Subcutaneous abdominal adipose tissue (tissue), 5 donors: Measurements from ENCODE around the gene RNU6-9.
A peak's percentile ranks its signal among the peaks of the same experiment; 100 is the strongest.

Experiments
- H3K27ac ChIP-seq: one replicate; pipeline ENCODE4 v1.7.0; 2013; ENCODE audit warnings: low read depth, mild to moderate bottlenecking, inconsistent platforms, low read length, moderate library complexity
- H3K27me3 ChIP-seq, 5 donors: one replicate each; pipeline ENCODE4 v1.7.0; 2013; ENCODE audit warnings: low read length in 5 of 5, inconsistent platforms in 1 of 5; ENCODE audit not compliant: control insufficient read depth in 5 of 5, insufficient read depth in 4 of 5
- H3K36me3 ChIP-seq, 5 donors: one replicate each; pipeline ENCODE4 v1.7.0; 2013; ENCODE audit warnings: low read length in 5 of 5; ENCODE audit not compliant: control insufficient read depth in 5 of 5, insufficient read depth in 5 of 5
- H3K4me1 ChIP-seq, 5 donors: one replicate each; pipeline ENCODE4 v1.7.0; 2013; ENCODE audit warnings: low read length in 5 of 5, mild to moderate bottlenecking in 3 of 5, moderate library complexity in 1 of 5; ENCODE audit not compliant: control insufficient read depth in 5 of 5, insufficient read depth in 5 of 5
- H3K4me3 ChIP-seq, 5 donors: one replicate each; pipeline ENCODE4 v1.7.0; 2013; ENCODE audit warnings: low read length in 5 of 5, low read depth in 1 of 5
- H3K9ac ChIP-seq, 5 donors: one replicate each; pipeline ENCODE4 v1.7.0; 2013; ENCODE audit warnings: low read length in 5 of 5, mild to moderate bottlenecking in 4 of 5, moderate library complexity in 3 of 5
- H3K9me3 ChIP-seq, 5 donors: one replicate each; pipeline ENCODE4 v1.7.0; 2013; ENCODE audit warnings: low read length in 5 of 5; ENCODE audit not compliant: control insufficient read depth in 5 of 5
- donor health status: healthy.
- donor health status: healthy.
- donor health status: healthy.
- donor health status: healthy.
- donor health status: healthy.

RNU6-9 gene

DNA sequence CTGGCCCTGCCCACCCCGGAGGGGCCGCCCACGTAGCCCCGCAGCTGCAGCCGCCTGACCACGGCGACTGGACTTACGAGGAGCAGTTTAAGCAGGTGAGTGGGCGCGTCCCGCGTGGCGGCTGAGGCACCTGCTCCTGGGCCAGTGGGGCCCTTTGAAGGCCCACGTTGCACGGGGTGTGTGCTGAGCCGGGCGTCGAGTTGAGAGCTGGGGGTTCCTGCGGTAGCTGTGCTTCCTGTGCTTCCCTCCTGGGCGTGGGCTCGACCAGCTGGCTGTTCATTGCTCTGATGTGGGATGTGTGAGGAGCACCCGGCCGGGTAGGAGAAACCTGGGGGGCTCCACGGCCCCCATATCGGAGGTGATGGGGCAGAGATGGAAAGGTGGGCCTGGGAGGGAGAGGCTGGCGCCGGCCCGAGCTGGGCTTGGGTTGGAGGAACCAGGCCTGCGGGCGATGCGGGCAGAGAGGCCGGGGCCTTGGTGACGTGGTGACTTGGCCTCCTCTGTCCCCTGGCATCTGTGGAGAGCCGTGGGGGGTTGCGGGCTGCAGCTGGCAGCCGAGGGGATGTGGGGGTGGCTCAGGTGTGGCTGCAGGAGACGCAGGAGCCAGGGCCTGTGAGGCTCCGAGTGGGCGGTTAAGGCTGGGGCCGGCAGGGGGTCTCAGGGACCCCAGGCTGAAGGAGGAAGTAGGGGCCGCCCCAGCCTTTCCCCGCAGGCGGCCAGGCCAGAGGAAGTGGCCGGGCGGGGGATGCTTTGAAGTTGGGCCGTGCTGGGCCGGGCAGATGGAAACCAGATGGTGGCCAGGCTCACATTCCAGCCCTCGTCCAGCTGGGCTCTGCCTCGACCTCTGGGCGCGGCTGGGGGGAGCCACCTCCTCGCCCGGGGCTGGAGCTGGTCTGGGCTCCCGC, 39.6 kb downstream of the RNU6-9 start:
- no peaks in the 10 kb centered on the region for H3K9me3 ChIP-seq
- no peak overlapping the region for H3K27ac ChIP-seq
- peak overlapping the region in 2 of 5 donors; percentile 30 to 52 for H3K9ac ChIP-seq
- peaks cover 2 to 55% (median 50%) of the 10 kb centered on the region in 5 donors for H3K4me1 ChIP-seq
- H3K4me3 ChIP-seq: peak overlapping the region in 2 of 5 donors; percentile 13 to 44
- no peaks in the 10 kb centered on the region for H3K27me3 ChIP-seq
- peaks cover 0 to 22% (median 10%) of the 10 kb centered on the region in 5 donors for H3K36me3 ChIP-seq

DNA sequence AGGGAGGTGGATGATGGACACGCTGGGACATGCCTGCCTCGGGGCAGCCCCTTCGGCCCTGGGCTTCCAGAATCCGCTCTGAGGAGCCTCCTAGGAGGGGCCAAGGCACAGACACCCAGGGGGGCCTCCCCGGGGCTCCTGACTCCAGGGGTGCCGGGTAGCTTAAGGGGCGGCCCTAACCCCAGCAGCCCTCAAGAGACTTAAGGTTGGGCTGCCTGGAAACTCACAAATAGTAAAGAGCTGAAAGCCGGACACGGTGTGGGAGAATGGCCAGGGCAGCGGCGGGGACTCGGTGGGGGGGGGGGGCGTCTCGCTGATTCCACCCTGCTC, 40.2 kb downstream of the RNU6-9 start:
- Histone ChIP-seq H3K4me1 (peaks cover 2 to 54% (median 44%) of the 10 kb centered on the region in 5 donors), H3K27ac (no peak overlapping the region), H3K9ac (no peak overlapping the region), H3K36me3 (peaks cover 0 to 22% (median 10%) of the 10 kb centered on the region in 5 donors), H3K4me3 (peak overlapping the region in 2 of 5 donors; percentile 13 to 44), H3K9me3 (no peaks in the 10 kb centered on the region), H3K27me3 (no peaks in the 10 kb centered on the region)

DNA sequence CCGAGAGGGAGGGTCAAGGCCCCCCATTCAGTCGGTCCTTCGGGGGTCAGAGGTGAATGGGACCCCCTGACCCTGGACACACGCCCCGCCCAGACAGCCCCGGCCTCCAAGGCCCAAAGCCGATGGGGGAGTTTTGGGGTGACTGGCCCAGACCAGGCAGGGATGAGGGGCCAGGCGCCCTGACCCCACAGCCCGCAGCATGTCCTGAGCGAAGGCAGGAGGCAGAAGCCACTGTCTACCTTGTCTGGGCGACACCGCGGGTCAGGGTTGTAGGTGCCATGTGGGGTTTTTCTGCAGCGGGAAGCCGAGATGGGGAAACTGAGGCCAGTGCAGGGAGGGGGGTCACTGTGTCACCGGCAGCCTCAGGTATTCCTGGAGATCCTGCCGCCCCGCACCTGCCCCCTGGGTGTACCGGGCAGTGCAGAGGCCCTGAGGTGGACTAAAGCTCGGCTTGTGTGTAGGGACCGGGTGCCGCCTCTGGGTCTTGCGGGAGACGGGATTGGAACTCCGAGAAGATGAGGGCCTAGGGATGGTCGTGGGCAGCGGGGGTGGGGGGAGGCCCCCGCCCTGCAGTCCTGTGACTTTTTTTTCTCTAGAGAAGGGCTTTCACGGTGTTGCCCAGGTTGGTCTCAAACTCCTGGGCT, 41.0 kb downstream of the RNU6-9 start:
- H3K4me1 ChIP-seq: peaks cover 2 to 53% (median 39%) of the 10 kb centered on the region in 5 donors
- peaks cover 0 to 20% (median 8%) of the 10 kb centered on the region in 5 donors for H3K36me3 ChIP-seq
- H3K27me3 ChIP-seq: no peaks in the 10 kb centered on the region
- no peak overlapping the region for H3K4me3 ChIP-seq
- H3K9ac ChIP-seq: peak overlapping the region in 1 of 5 donors; percentile 13
- H3K27ac ChIP-seq: peak overlapping the region; percentile 16
- H3K9me3 ChIP-seq: no peaks in the 10 kb centered on the region

DNA sequence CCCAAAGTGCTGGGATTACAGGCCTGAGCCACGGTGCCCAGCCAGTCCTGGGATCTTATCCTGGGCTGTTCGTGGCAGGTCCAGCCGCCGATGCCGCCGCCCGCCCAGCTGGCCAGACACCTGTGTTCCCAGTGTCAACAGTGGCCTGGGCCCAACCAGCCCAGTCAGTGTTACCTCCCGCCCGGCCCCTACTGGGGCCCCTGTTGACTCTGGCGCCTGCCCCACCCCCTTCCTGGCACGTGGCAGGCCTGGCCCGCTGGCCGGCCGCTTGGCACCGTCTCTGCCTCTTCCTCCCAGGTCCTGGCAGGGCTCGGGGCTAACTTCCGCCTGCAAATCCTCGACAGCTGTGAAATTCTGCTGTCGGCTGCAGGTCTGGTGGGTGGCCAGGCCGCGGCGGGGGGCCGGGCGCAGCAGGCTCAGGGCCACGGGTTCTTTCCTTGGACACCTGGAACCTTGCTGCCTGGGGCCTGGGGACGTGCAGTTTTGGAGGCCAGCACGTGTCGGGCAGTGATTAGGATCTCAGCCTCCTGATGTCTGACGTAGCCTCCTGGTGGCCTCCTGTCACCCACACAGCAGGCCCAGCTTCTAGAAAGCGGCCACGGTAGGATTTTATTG, 41.7 kb downstream of the RNU6-9 start:
- H3K4me3 ChIP-seq: peak overlapping the region in 1 of 5 donors; percentile 22
- H3K9ac ChIP-seq: peak overlapping the region in 2 of 5 donors; percentile 13 to 21

DNA sequence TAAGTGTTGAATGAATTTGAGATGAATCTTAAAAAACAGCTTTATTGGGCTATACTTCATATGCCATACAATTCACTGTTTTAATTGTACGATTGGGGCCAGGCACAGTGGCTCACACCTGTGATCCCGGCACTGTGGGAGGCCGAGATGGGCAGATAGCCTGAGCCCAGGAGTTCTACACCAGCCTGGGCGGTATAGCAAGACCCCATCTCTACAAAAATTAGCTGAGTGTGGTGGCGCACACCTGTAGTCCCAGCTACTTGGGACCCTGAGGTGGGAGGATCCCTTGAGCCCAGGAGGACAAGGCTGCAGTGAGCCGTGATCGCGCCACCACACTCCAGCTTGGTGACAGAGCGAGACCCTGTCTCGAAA, 42.9 kb downstream of the RNU6-9 start:
- H3K36me3 ChIP-seq: peaks cover 0 to 11% (median 3%) of the 10 kb centered on the region in 5 donors
- H3K9ac ChIP-seq: no peak overlapping the region
- H3K9me3 ChIP-seq: no peaks in the 10 kb centered on the region
- H3K4me1 ChIP-seq: peaks cover 4 to 70% (median 50%) of the 10 kb centered on the region in 5 donors
- no peak overlapping the region for H3K4me3 ChIP-seq
- H3K27me3 ChIP-seq: no peaks in the 10 kb centered on the region
- no peak overlapping the region for H3K27ac ChIP-seq

More for the DNA sequence above, 41.7 kb downstream of the RNU6-9 start:
- Histone ChIP-seq H3K27me3 (no peaks in the 10 kb centered on the region), H3K9me3 (no peaks in the 10 kb centered on the region), H3K27ac (peak overlapping the region; percentile 16), H3K4me1 (peaks cover 2 to 59% (median 41%) of the 10 kb centered on the region in 5 donors), H3K36me3 (peaks cover 0 to 19% (median 6%) of the 10 kb centered on the region in 5 donors)

DNA sequence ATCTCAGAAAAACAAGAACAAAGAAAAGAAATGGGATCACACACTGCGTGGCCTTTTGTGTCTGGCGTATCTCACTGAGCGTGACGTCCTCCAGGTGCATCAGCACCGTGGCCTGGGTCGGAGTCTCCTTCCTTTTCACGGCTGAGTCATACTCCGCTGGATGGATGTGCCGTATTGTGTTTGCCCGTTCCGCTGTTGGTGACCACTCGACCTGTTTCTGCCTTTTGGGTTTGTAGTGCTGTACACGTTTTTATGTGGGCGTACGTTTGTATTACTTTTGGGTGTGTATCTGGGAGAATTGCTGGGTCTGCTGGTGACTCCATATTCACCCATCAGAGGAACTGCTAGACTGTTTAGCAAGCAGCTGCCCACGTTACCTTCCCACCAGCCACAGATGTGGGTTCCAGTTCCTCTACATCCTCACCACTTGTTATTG, 44.0 kb downstream of the RNU6-9 start:
- no peaks in the 10 kb centered on the region for H3K9me3 ChIP-seq
- no peak overlapping the region for H3K27ac ChIP-seq
- H3K4me3 ChIP-seq: no peak overlapping the region
- no peak overlapping the region for H3K9ac ChIP-seq
- H3K36me3 ChIP-seq: peaks cover 0 to 9% (median 3%) of the 10 kb centered on the region in 5 donors
- peaks cover 4 to 76% (median 52%) of the 10 kb centered on the region in 5 donors for H3K4me1 ChIP-seq
- H3K27me3 ChIP-seq: no peaks in the 10 kb centered on the region

DNA sequence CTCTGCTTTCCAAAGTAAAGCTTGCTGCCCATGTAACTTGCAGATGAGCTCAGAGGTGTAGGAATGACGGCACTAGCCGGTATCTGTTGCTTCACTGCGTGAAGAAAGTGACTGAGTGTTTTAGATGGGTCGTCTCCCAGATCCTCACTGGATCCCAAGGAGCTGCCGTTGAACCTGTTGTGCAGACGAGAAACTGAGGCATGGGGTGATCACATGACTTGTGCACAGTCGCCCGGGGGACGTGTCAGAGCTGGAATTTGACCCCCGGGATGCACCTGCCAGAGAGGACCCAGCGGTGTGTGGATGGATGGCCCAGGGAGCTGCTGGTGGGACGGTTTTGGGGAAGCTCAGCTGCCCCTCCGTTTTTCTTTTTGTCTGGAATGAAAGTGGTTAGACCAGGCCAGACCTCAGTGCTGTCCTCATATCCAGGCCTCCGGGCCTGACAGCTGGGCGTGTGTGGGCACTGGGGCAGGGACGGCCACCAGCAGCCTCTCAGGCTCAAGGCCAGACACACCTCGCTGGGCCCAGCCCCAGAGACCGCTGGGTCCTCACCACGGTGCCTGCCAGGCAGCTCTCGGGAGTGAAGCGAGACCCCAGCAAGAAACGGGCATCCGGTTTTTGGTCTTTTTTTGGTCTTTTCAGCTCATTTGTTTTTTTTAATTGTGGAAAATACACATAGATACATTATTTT, 45.1 kb downstream of the RNU6-9 start:
- Histone ChIP-seq H3K4me3 (no peak overlapping the region), H3K27me3 (no peaks in the 10 kb centered on the region), H3K4me1 (peaks cover 4 to 72% (median 44%) of the 10 kb centered on the region in 5 donors), H3K36me3 (peaks cover 0 to 16% (median 6%) of the 10 kb centered on the region in 5 donors), H3K9ac (no peak overlapping the region), H3K27ac (no peak overlapping the region), H3K9me3 (no peaks in the 10 kb centered on the region)

DNA sequence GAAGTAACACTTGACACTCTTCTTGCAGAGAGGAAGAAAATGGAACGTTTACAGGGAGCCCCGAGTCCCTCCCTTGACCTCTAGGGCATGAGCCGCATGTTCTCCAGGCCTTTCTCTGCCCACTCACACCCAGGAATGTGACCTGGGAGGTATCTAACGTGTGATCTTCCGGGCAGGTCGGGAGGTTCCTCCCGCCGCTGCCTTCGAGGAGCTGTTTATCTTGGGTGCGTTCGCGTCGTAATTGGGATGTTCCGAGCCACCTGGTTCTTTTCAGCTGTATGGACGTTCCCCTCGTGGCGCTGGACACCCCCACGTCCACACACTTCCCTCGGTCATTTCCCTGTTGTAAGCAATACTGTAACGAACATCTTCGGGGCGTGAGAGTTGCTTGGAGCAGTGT, 46.2 kb downstream of the RNU6-9 start:
- Histone ChIP-seq H3K9me3 (no peaks in the 10 kb centered on the region), H3K4me1 (peaks cover 4 to 67% (median 36%) of the 10 kb centered on the region in 5 donors), H3K4me3 (no peak overlapping the region), H3K36me3 (peaks cover 0 to 22% (median 6%) of the 10 kb centered on the region in 5 donors), H3K9ac (no peak overlapping the region), H3K27ac (no peak overlapping the region), H3K27me3 (no peaks in the 10 kb centered on the region)

DNA sequence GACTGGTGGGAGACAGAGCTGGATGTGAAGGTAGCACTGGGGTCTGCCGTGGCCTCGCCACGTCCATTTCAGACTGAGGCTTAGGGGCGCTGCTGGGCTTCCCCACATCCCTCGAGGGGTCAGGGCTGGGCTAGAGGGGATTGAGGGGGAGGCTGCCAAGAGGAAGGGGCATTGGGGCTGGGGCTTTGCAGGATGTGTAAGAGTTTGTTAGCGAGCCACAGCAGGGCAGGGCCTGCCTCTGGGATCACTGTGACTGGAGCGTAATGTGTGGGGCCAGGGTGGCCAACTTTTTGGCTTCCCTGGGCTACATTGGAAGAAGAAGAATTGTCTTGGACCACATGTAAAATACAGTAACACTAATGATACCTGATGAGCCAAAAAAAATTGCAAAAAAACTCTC, 46.6 kb downstream of the RNU6-9 start:
- H3K9ac ChIP-seq: peak overlapping the region in 1 of 5 donors; percentile 47
- no peaks in the 10 kb centered on the region for H3K27me3 ChIP-seq
- peak overlapping the region; percentile 41 for H3K27ac ChIP-seq
- H3K4me3 ChIP-seq: no peak overlapping the region
- peaks cover 0 to 22% (median 6%) of the 10 kb centered on the region in 5 donors for H3K36me3 ChIP-seq
- H3K4me1 ChIP-seq: peaks cover 4 to 65% (median 36%) of the 10 kb centered on the region in 5 donors
- H3K9me3 ChIP-seq: no peaks in the 10 kb centered on the region
